Heart left ventricle (tissue), 13 donors: Measurements from ENCODE around the gene ACTA2.

ENCODE experiments used
- POLR2A ChIP-seq, 2 donors: fragments of 450-650 bp; IDR thresholded peaks; one replicate each; pipeline ENCODE4 v1.6.1; 2017; ENCODE audit warnings: antibody characterized with exemption in 2 of 2, mild to moderate bottlenecking in 2 of 2, moderate library complexity in 2 of 2
- TF ChIP-seq, protein P1 (sequence below), 12 donors: fragments of 200-600 bp; sonication (generic) in 4 of 12; IDR thresholded peaks; one replicate each; pipeline versions ENCODE4 v1.5.0 to v1.8.0; 2018 to 2022; ENCODE audit warnings: antibody characterized with exemption in 12 of 12, mild to moderate bottlenecking in 5 of 12
- donor health status: ischemic (EF 13 %, LVEDD 7.1; RV severe dilation, severe dysfunction).
- donor health status: DM: no; HTN: yes; CAD: no.
- donor health status: DM: no; HTN: no; CAD: no.
- donor health status: ischemic (EF 25% LVEDD 6.9; RV normal size, moderate dysfunction).
- donor health status: ischemic (EF 25% LVEDD 5.7; RV mildly dilated, moderate dysfunction).
- donor health status: ischemic (EF 35%, LVEDD 5.7; RV mildly dilated, moderate dysfunction).
- donor health status: nonischemic (EF 11% LVEDD 7.7; RV severe dilation, severe dysfunction).
- donor health status: DM: yes; HTN: yes; CAD: no.
- donor health status: PGD.
- donor health status: ischemic (EF 29% LVEDD 5.4; RV normal size, mild dysfunction).
- donor health status: nonischemic (EF 23%, LVEDD 6.1; RV moderate dilation, normal function).

DNA sequence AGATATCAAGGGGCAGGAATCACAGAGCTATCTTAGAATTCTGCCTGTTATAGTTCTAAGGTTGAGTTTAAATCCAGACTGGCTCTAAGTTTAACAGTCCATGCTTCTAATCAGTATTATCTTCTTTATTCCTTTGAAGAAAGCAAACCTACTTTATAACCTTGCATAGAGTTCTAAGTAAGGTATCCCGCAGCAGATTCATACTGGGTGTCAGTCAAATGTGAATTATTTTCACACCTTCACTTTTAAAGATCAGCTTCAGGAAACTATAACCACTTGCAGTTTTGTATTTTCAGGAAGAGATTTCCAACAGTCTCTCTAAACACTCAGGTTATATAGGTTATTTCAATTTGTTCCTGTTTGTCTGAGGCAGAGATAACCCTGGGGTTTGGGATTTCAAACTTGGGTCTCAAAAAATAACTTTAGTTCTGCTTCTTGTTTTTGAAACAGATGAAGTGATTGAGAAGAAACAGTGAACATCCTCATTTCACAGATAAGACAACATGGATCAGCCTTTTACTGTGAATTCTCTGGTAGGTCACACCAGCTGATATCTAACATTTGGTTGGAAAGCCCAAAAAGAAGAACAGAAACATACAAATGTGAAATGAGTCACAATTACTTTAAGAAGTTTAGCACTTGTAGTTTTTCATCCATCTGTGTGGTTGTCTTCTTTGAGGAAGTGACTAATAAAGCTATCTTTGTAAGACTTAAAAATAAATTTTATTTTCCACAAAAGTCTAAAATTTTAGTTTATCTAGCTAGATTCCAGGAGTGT lies 51.2 kb downstream of the ACTA2 start:
- TF ChIP-seq, protein P1, sequence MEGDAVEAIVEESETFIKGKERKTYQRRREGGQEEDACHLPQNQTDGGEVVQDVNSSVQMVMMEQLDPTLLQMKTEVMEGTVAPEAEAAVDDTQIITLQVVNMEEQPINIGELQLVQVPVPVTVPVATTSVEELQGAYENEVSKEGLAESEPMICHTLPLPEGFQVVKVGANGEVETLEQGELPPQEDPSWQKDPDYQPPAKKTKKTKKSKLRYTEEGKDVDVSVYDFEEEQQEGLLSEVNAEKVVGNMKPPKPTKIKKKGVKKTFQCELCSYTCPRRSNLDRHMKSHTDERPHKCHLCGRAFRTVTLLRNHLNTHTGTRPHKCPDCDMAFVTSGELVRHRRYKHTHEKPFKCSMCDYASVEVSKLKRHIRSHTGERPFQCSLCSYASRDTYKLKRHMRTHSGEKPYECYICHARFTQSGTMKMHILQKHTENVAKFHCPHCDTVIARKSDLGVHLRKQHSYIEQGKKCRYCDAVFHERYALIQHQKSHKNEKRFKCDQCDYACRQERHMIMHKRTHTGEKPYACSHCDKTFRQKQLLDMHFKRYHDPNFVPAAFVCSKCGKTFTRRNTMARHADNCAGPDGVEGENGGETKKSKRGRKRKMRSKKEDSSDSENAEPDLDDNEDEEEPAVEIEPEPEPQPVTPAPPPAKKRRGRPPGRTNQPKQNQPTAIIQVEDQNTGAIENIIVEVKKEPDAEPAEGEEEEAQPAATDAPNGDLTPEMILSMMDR (IDR thresholded peaks at IDR 0.05) = no peak
- TF ChIP-seq POLR2A (IDR thresholded peaks at IDR 0.05) = no peak
